Esophagus (tissue), 2 donors: ENCODE data around the gene PAK2. TPM values are rescaled to one million over a fixed set of nuclear protein-coding genes. Genes with fewer than 3 reads are reported as not detected.

ENCODE experiments used
- H3K27ac ChIP-seq, 2 donors: one replicate each; pipeline ENCODE4 v1.5.1; 2013; ENCODE audit warnings: low read depth in 2 of 2, mild to moderate bottlenecking in 2 of 2, inconsistent platforms in 1 of 2, low read length in 1 of 2, moderate library complexity in 1 of 2
- H3K27me3 ChIP-seq, 2 donors: one replicate each; pipeline ENCODE4 v1.6.1; 2013; ENCODE audit warnings: low read length in 2 of 2, control low read depth in 1 of 2, mild to moderate bottlenecking in 1 of 2; ENCODE audit not compliant: insufficient read depth in 2 of 2, control insufficient read depth in 1 of 2
- H3K36me3 ChIP-seq, 2 donors: one replicate each; pipeline ENCODE4 v1.6.1; 2013; ENCODE audit warnings: low read length in 1 of 2; ENCODE audit not compliant: control insufficient read depth in 2 of 2, insufficient read depth in 2 of 2
- H3K4me1 ChIP-seq, 2 donors: one replicate each; pipeline ENCODE4 v1.6.1; 2013; ENCODE audit warnings: low read length in 1 of 2; ENCODE audit not compliant: control insufficient read depth in 2 of 2, insufficient read depth in 2 of 2
- H3K4me3 ChIP-seq, 2 donors: one replicate each; pipeline ENCODE4 v1.5.1; 2013; ENCODE audit warnings: low read length in 2 of 2, mild to moderate bottlenecking in 2 of 2, low read depth in 1 of 2, moderate library complexity in 1 of 2
- H3K9me3 ChIP-seq, 2 donors: one replicate each; pipeline ENCODE4 v1.6.1; 2013; ENCODE audit warnings: mild to moderate bottlenecking in 2 of 2, low read depth in 1 of 2, low read length in 1 of 2, moderate library complexity in 1 of 2; ENCODE audit not compliant: control insufficient read depth in 2 of 2, insufficient read depth in 1 of 2
- WGBS, 2 donors: extraction: QIAGEN DNeasy Blood & Tissue Kit; methylation state at CpG; one replicate each; pipeline ENCODE4 v1.1.7; 2013; 5-methylcytosine and 5-hydroxymethylcytosine counted together
- polyA plus RNA-seq, 2 donors: library from polyadenylated mRNA; stranded (reverse); fragments of 200-250 nt; gene quantifications; one replicate each; pipeline ENCODE4 v1.2.3, GENCODE V29; 2013
- donor health status: healthy with polysubstance abuse.
- donor health status: Bipolar disorder and iron deficiency.

PAK2 gene
- 10 to 100 TPM; 10.9 to 13.2 TPM for polyA plus RNA-seq

GRCh38 chr3:196739671-196740480, at the start of gene PAK2:
Gene PAK2 (plus strand): TSS chr3:196739857. CDS start chr3:196782647, 42,790 bp downstream.
- WGBS, 2 donors, result 1% methylated on average over 59 to 86 of the region's 86 CpGs
- Histone ChIP-seq H3K4me1 (peaks cover 0 to 2% of the 10 kb centered on the region in 2 donors), H3K4me3 (peak within 1 kb of the TSS; percentile 67 to 77), H3K27ac (peak within 1 kb of the TSS; percentile 93 to 95), H3K36me3 (no peaks in the 10 kb centered on the region), H3K9me3 (no peaks in the 10 kb centered on the region), H3K27me3 (no peaks in the 10 kb centered on the region)

DNA sequence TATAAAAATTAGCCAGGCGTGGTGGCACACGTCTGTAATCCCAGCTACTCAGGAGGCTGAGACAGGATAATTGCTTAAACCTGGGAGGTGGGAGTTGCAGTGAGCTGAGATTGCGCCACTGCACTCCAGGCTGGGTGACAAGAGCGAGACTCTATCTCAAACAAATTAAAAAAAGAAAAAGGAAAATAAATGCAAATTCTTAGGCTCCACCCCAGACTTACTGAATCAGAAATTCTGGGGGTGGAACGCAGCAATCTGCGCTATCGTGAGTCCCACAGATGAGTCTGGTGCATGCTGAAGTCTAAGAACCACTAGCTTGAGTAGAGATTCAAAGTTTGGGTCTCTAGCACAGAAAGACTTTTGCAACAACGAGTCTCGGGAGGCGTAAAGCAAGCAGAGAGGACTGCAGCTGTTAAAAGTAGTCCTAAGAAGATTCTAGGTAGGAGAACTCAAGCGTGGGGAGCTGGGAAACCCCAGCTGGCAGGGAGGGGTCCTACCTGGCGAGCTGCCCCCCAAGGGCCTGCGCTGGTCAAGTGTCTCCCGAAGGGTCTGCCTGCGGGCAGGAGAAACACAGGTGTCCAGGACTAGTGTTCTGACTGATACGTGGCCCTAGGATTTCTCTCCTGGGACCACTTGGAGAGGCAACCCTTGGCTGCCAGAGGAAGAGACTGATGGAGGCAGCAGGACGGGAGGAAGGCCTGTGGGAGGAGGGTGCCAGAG, 49.6 kb upstream of the PAK2 start:
- H3K27me3 ChIP-seq, result no peaks in the 10 kb centered on the region

GRCh38 chr3:196691386-196691785, 48.3 kb upstream of the PAK2 start:
- Histone ChIP-seq H3K4me3 (no peak overlapping the region), H3K27me3 (no peaks in the 10 kb centered on the region), H3K27ac (no peak overlapping the region), H3K4me1 (peaks cover 0 to 4% of the 10 kb centered on the region in 2 donors), H3K9me3 (peaks cover 0 to 6% of the 10 kb centered on the region in 2 donors), H3K36me3 (no peaks in the 10 kb centered on the region)
- 69 to 70% methylated on average over 8 of the region's 8 CpGs for WGBS, 2 donors

More for the DNA sequence above, 49.6 kb upstream of the PAK2 start:
- WGBS, 2 donors, result 91 to 94% methylated on average over 17 of the region's 17 CpGs
- Histone ChIP-seq H3K36me3 (no peaks in the 10 kb centered on the region), H3K27ac (no peak overlapping the region), H3K9me3 (peaks cover 0 to 5% of the 10 kb centered on the region in 2 donors), H3K4me1 (peaks cover 0 to 2% of the 10 kb centered on the region in 2 donors), H3K4me3 (no peak overlapping the region)

DNA sequence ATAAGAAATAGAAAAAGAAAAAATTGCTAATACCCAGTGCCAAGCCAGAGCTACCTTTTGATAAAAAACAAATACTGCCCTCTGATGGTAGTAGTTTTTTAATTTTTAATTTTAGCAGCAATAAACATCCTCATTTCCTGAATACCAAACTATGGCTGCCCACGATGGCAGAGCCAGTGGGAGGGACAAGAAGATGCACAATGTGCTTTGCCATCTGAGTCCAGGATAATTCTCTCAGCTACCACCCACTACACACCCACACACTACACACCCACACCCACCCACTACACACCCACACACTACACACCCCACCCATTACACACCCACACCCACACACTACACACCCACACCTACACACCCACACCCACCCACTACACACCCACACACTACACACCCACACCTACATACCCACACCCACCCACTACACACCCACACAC, 45.4 kb upstream of the PAK2 start:
- peaks cover 0 to 4% of the 10 kb centered on the region in 2 donors for H3K4me1 ChIP-seq
- 0% methylated on average over 1 of the region's 1 CpG for WGBS, 2 donors
- H3K27ac ChIP-seq, result peak overlapping the region in 1 of 2 donors; percentile 3

GRCh38 chr3:196694941-196695848, 44.5 kb upstream of the PAK2 start:
- Histone ChIP-seq H3K4me1 (peaks cover 0 to 4% of the 10 kb centered on the region in 2 donors), H3K9me3 (peaks cover 0 to 6% of the 10 kb centered on the region in 2 donors), H3K4me3 (peak overlapping the region in 1 of 2 donors; percentile 2), H3K27me3 (no peaks in the 10 kb centered on the region), H3K36me3 (no peaks in the 10 kb centered on the region), H3K27ac (no peak overlapping the region)
- WGBS, 2 donors, result 87 to 90% methylated on average over 16 to 17 of the region's 17 CpGs

More for the DNA sequence above, 45.4 kb upstream of the PAK2 start:
- H3K27me3 ChIP-seq, result no peaks in the 10 kb centered on the region
- H3K4me3 ChIP-seq, result no peak overlapping the region
- H3K36me3 ChIP-seq, result no peaks in the 10 kb centered on the region
- H3K9me3 ChIP-seq, result peaks cover 0 to 6% of the 10 kb centered on the region in 2 donors

- 75 to 76% methylated on average over 5 of the region's 5 CpGs for WGBS, 2 donors
- Histone ChIP-seq H3K4me1 (peaks cover 0 to 4% of the 10 kb centered on the region in 2 donors), H3K27ac (no peak overlapping the region), H3K27me3 (no peaks in the 10 kb centered on the region), H3K9me3 (peaks cover 0 to 6% of the 10 kb centered on the region in 2 donors), H3K4me3 (no peak overlapping the region), H3K36me3 (no peaks in the 10 kb centered on the region)
Measured at GRCh38 chr3:196695849-196696226, 43.8 kb upstream of the PAK2 start.

DNA sequence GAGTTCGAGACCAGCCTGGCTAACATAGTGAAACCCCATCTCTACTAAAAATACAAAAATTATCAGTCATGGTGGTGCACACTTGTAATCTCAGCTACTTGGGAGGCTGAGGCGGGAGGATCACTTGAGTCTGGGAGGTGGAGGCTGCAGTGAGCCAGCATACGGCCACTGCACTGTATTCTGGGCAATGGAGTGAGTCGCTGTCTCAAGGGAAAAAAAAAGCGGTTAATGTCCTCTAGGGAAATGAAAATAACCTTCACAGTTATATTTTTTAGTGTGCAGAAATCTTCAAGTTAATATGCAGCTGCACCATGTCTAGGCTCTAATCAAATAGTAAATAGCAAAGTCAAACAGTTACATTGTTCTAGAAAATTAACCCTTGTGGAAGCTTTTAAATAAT, 42.4 kb upstream of the PAK2 start:
- H3K27me3 ChIP-seq, result no peaks in the 10 kb centered on the region
- no peak overlapping the region for H3K27ac ChIP-seq
- WGBS, 2 donors, result 75 to 88% methylated on average over 5 of the region's 5 CpGs
- H3K4me1 ChIP-seq, result peaks cover 0 to 4% of the 10 kb centered on the region in 2 donors
- H3K9me3 ChIP-seq, result peaks cover 0 to 6% of the 10 kb centered on the region in 2 donors
- H3K4me3 ChIP-seq, result no peak overlapping the region
- H3K36me3 ChIP-seq, result no peaks in the 10 kb centered on the region

- H3K4me3 ChIP-seq, result no peak overlapping the region
- no peaks in the 10 kb centered on the region for H3K27me3 ChIP-seq
- WGBS, 2 donors, result 89% methylated on average over 7 of the region's 7 CpGs
- H3K36me3 ChIP-seq, result no peaks in the 10 kb centered on the region
- no peak overlapping the region for H3K27ac ChIP-seq
- peaks cover 0 to 4% of the 10 kb centered on the region in 2 donors for H3K4me1 ChIP-seq
- peaks cover 0 to 5% of the 10 kb centered on the region in 2 donors for H3K9me3 ChIP-seq
Measured at GRCh38 chr3:196699749-196700148, 39.9 kb upstream of the PAK2 start.

DNA sequence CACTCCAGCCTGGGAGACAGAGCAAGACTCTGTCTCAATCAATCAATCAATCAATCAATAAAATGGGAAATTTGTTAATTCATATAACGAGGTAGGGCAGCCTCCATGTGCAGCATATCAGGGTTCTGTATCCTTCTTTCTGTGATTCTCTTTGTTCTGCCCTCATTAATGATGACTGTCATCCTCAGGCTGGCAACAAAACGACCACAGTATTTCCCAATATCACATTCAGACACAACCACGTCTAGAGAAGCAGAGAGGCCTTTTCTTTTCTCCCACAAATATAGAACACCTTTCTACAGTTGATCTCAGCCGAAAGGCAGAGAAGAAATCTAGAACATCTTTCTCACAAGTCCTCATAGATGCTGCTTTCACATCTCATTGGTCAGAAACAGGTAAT, 38.9 kb upstream of the PAK2 start:
- Histone ChIP-seq H3K4me1 (no peaks in the 10 kb centered on the region), H3K36me3 (no peaks in the 10 kb centered on the region), H3K27me3 (no peaks in the 10 kb centered on the region), H3K4me3 (no peak overlapping the region), H3K9me3 (no peaks in the 10 kb centered on the region), H3K27ac (no peak overlapping the region)
- 82 to 83% methylated on average over 4 of the region's 4 CpGs for WGBS, 2 donors
